Neural progenitor cell (in vitro differentiated cells): ENCODE measurements around the gene SNAI1. TPM values are rescaled to one million over a fixed set of nuclear protein-coding genes. Genes with fewer than 3 reads are reported as not detected.

Experiments used
- DNase-seq: peaks from one replicate; pipeline ENCODE4 v3.0.0-alpha.2; 2016; ENCODE audit warnings: low spot score
- H2AFZ ChIP-seq: fragments of 200-600 bp; sonication (generic); replicated peaks from 2 replicates; pipeline ENCODE4 v1.6.1; 2016; ENCODE audit warnings: antibody characterized with exemption
- H3F3A ChIP-seq: fragments of 200-600 bp; sonication (generic); 2 replicates; pipeline ENCODE4 v1.6.1; 2016; ENCODE audit warnings: antibody characterized with exemption, low read depth
- H3K27ac ChIP-seq: fragments of 200-600 bp; sonication (generic); 2 replicates; pipeline ENCODE4 v1.5.1; 2016; ENCODE audit warnings: mild to moderate bottlenecking
- H3K27me3 ChIP-seq: fragments of 200-600 bp; sonication (generic); 2 replicates; pipeline ENCODE4 v1.6.1; 2016; ENCODE audit warnings: mild to moderate bottlenecking, moderate library complexity
- H3K36me3 ChIP-seq: fragments of 200-600 bp; sonication (generic); 2 replicates; pipeline ENCODE4 v1.5.1; 2016
- H3K4me1 ChIP-seq: fragments of 200-600 bp; sonication (generic); 2 replicates; pipeline ENCODE4 v1.6.1; 2016; ENCODE audit warnings: mixed run types
- H3K4me2 ChIP-seq: fragments of 200-600 bp; sonication (generic); 2 replicates; pipeline ENCODE4 v1.6.1; 2016
- H3K4me3 ChIP-seq: fragments of 200-600 bp; sonication (generic); 2 replicates; pipeline ENCODE4 v1.5.1; 2016
- H3K79me2 ChIP-seq: fragments of 200-600 bp; sonication (generic); 2 replicates; pipeline ENCODE4 v1.6.1; 2016; ENCODE audit warnings: low read depth
- H3K9ac ChIP-seq: fragments of 200-600 bp; sonication (generic); 2 replicates; pipeline ENCODE4 v1.6.1; 2016
- H3K9me3 ChIP-seq: fragments of 200-600 bp; sonication (generic); 2 replicates; pipeline ENCODE4 v1.5.1; 2016; ENCODE audit warnings: low read depth
- H4K20me1 ChIP-seq: fragments of 200-600 bp; sonication (generic); 2 replicates; pipeline ENCODE4 v1.6.1; 2016; ENCODE audit warnings: low read depth
- H3K27ac Mint-ChIP-seq: 3 replicates; pipeline ENCODE4 v1.8.0; 2021; ENCODE audit warnings: mixed read lengths
- H3K27me3 Mint-ChIP-seq: 2 replicates; pipeline ENCODE4 v1.8.0; 2022; ENCODE audit warnings: low read depth, mild to moderate bottlenecking, inconsistent platforms, moderate library complexity, mixed read lengths; ENCODE audit not compliant: insufficient read depth
- H3K36me3 Mint-ChIP-seq: 3 replicates; pipeline ENCODE4 v1.8.0; 2021; ENCODE audit warnings: mixed read lengths
- H3K4me1 Mint-ChIP-seq: 3 replicates; pipeline ENCODE4 v1.8.0; 2021; ENCODE audit warnings: mixed read lengths
- H3K4me3 Mint-ChIP-seq: 3 replicates; pipeline ENCODE4 v1.8.0; 2021; ENCODE audit warnings: mild to moderate bottlenecking, moderate library complexity, mixed read lengths
- H3K9me3 Mint-ChIP-seq: 3 replicates; pipeline ENCODE4 v1.8.0; 2020; ENCODE audit warnings: mixed read lengths
- EZH2 ChIP-seq: fragments of 200-600 bp; sonication (generic); IDR thresholded peaks from 2 replicates; pipeline ENCODE4 v1.6.1; 2017; ENCODE audit warnings: antibody characterized with exemption, mild to moderate bottlenecking, moderate library complexity
- EZH2phosphoT487 ChIP-seq: fragments of 200-600 bp; sonication (generic); IDR thresholded peaks from 2 replicates; pipeline ENCODE4 v1.6.1; 2017; ENCODE audit warnings: antibody characterized with exemption
- total RNA-seq: library from RNA; depleted of rRNA; stranded (reverse); fragments of >200 nt; gene quantifications from 2 replicates; pipeline ENCODE4 v1.2.3, GENCODE V29; 2015; ENCODE audit warnings: low replicate concordance
- TF ChIP-seq, protein P1 (sequence below): fragments of 200-600 bp; sonication (generic); IDR thresholded peaks from 2 replicates; pipeline ENCODE4 v1.5.1; 2017; ENCODE audit warnings: antibody characterized with exemption, mild to moderate bottlenecking

The SNAI1 gene
- total RNA-seq, 1 donor from 2014 or later, result 1.1 TPM

DNA sequence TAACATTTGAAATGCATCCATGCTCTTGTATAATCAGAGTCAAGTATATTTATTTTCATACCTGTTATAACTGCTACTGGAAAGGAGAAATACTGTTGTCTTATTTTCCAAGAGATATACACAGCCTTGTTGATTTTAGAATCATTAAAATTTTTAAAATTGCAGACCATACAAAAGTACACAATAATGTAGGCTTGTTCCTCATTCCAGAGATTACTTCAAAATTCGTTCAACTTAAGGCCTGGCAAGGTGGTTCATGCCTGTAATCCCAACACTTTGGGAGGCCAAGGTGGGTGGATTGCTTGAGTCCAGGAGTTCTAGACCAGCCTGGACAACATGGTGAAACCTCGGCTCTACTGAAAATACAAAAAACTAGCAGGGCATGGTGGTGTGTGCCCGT, 40.5 kb upstream of the SNAI1 start:
- Mint-ChIP-seq H3K27me3 (no peaks in the 10 kb centered on the region), H3K4me1 (peaks cover 18% of the 10 kb centered on the region), H3K4me3 (no peak overlapping the region), H3K9me3 (no peaks in the 10 kb centered on the region), H3K36me3 (peaks cover 23% of the 10 kb centered on the region), H3K27ac (no peak overlapping the region)
- H3K27me3 ChIP-seq, result no peaks in the 10 kb centered on the region
- no peak overlapping the region for H2AFZ ChIP-seq
- H3K4me2 ChIP-seq, result no peak overlapping the region
- no peaks in the 10 kb centered on the region for H3F3A ChIP-seq
- peaks cover 25% of the 10 kb centered on the region for H4K20me1 ChIP-seq
- peaks cover 69% of the 10 kb centered on the region for H3K79me2 ChIP-seq
- TF ChIP-seq EZH2phosphoT487 (no peak), EZH2 (no peak)
- TF ChIP-seq, protein P1, sequence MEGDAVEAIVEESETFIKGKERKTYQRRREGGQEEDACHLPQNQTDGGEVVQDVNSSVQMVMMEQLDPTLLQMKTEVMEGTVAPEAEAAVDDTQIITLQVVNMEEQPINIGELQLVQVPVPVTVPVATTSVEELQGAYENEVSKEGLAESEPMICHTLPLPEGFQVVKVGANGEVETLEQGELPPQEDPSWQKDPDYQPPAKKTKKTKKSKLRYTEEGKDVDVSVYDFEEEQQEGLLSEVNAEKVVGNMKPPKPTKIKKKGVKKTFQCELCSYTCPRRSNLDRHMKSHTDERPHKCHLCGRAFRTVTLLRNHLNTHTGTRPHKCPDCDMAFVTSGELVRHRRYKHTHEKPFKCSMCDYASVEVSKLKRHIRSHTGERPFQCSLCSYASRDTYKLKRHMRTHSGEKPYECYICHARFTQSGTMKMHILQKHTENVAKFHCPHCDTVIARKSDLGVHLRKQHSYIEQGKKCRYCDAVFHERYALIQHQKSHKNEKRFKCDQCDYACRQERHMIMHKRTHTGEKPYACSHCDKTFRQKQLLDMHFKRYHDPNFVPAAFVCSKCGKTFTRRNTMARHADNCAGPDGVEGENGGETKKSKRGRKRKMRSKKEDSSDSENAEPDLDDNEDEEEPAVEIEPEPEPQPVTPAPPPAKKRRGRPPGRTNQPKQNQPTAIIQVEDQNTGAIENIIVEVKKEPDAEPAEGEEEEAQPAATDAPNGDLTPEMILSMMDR, result no peak
- H3K9ac ChIP-seq, result no peak overlapping the region
- peaks cover 12% of the 10 kb centered on the region for H3K4me1 ChIP-seq
- H3K27ac ChIP-seq, result no peak overlapping the region
- no peaks in the 10 kb centered on the region for H3K9me3 ChIP-seq
- no peak overlapping the region for H3K4me3 ChIP-seq
- peaks cover 10% of the 10 kb centered on the region for H3K36me3 ChIP-seq
- no peak for DNase-seq

DNA sequence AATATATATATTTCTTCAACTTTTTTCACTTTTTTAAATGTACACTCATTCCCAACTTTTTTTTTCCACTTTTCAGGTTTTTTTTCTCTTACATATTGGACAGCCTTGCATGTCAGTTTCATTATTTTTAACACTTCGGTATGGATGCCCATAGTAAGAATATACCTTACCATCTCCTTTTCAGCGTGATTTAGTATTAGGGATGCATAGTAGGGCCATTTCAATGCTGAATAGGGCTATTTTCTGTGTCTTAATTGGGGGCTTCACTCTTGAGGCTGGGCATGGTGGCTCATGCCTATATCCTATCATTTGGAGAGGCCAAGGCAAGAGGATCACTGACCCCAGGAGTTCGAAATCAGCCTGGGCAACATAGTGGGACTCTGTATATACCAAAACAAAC, 39.8 kb upstream of the SNAI1 start:
- Histone ChIP-seq H3K9ac (no peak overlapping the region), H2AFZ (no peak overlapping the region), H3K27me3 (no peaks in the 10 kb centered on the region), H3K9me3 (no peaks in the 10 kb centered on the region), H3F3A (no peaks in the 10 kb centered on the region), H3K4me3 (no peak overlapping the region), H3K36me3 (peaks cover 12% of the 10 kb centered on the region), H3K4me2 (no peak overlapping the region), H3K27ac (no peak overlapping the region), H3K4me1 (peaks cover 6% of the 10 kb centered on the region), H4K20me1 (peaks cover 19% of the 10 kb centered on the region), H3K79me2 (peaks cover 62% of the 10 kb centered on the region)
- Mint-ChIP-seq H3K27me3 (no peaks in the 10 kb centered on the region), H3K4me1 (peaks cover 12% of the 10 kb centered on the region), H3K9me3 (no peaks in the 10 kb centered on the region), H3K27ac (no peak overlapping the region), H3K36me3 (peaks cover 26% of the 10 kb centered on the region), H3K4me3 (no peak overlapping the region)
- no peak for DNase-seq
- no peak for TF ChIP-seq EZH2phosphoT487
- TF ChIP-seq, protein P1, result no peak
- TF ChIP-seq EZH2, result no peak

DNA sequence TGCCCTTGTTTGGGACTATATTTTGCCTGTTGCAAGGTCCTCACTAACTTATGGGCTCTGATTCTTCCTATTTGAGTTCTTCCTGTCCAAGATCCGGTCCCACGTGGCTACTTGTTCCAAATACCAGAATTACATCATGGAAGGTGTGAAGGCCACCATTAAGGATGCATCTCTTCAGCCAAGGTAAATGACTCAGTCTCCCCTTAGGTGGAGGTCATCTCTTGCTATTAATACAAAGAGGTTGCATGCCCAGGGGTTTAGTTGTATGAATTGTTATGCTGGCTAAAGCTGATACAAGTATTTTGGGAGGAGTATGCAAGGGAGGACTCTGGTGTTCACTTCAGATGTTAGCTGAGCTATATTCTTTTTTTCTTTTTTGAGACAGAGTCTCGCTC, 37.5 kb upstream of the SNAI1 start:
- Histone ChIP-seq H3K9ac (no peak overlapping the region), H3K79me2 (peaks cover 39% of the 10 kb centered on the region), H3K4me3 (no peak overlapping the region), H3K4me2 (no peak overlapping the region), H2AFZ (no peak overlapping the region), H4K20me1 (peaks cover 5% of the 10 kb centered on the region), H3K36me3 (peaks cover 12% of the 10 kb centered on the region), H3F3A (no peaks in the 10 kb centered on the region), H3K9me3 (no peaks in the 10 kb centered on the region), H3K4me1 (no peaks in the 10 kb centered on the region), H3K27me3 (no peaks in the 10 kb centered on the region), H3K27ac (no peak overlapping the region)
- no peak overlapping the region for H3K27ac Mint-ChIP-seq
- no peak for DNase-seq
- H3K9me3 Mint-ChIP-seq, result no peaks in the 10 kb centered on the region
- peaks cover 34% of the 10 kb centered on the region for H3K36me3 Mint-ChIP-seq
- no peak overlapping the region for H3K4me3 Mint-ChIP-seq
- no peaks in the 10 kb centered on the region for H3K27me3 Mint-ChIP-seq
- H3K4me1 Mint-ChIP-seq, result peaks cover 2% of the 10 kb centered on the region
- no peak for TF ChIP-seq EZH2
- no peak for TF ChIP-seq EZH2phosphoT487
- TF ChIP-seq, protein P1, result no peak
